Stimulated activated CD4-positive, alpha-beta T cell treated with anti-CD3 and anti-CD28 coated beads, TNF-alpha, amount 100 ng/mL, for 24 hours (primary cell): Measurements from ENCODE around the gene TBX5.

Source experiments
- DNase-seq, 3 experiments: peaks; one replicate each; pipeline ENCODE4 v3.0.0-alpha.2; 2020; ENCODE audit warnings: low read depth in 3 of 3

Gene TBX5

GRCh38 chr12:114406316-114406983 lies 506 bp upstream of the TBX5 start:
- no peak for DNase-seq

- DNase-seq: no peak
Measured at GRCh38 chr12:114404926-114405518, 922 bp downstream of the TBX5 start.

- DNase-seq: no peak
Measured at GRCh38 chr12:114404083-114404925, 1.6 kb downstream of the TBX5 start.

GRCh38 chr12:114403690-114404066 lies 2.3 kb downstream of the TBX5 start:
- no peak for DNase-seq

- DNase-seq: no peak
Measured at GRCh38 chr12:114403011-114403689, 2.8 kb downstream of the TBX5 start.

- no peak for DNase-seq
Measured at GRCh38 chr12:114402084-114402717, 3.7 kb downstream of the TBX5 start.

GRCh38 chr12:114401328-114402083 lies 4.4 kb downstream of the TBX5 start:
- DNase-seq: no peak

- no peak for DNase-seq
Measured at GRCh38 chr12:114400925-114401324, 5.0 kb downstream of the TBX5 start.

GRCh38 chr12:114400361-114400811 lies 5.6 kb downstream of the TBX5 start:
- no peak for DNase-seq

- no peak for DNase-seq
Measured at GRCh38 chr12:114399664-114400211, 6.2 kb downstream of the TBX5 start.

- DNase-seq: no peak
Measured at GRCh38 chr12:114397978-114398881, 7.7 kb downstream of the TBX5 start.

GRCh38 chr12:114396869-114397719 lies 8.8 kb downstream of the TBX5 start:
- no peak for DNase-seq

- DNase-seq: no peak
Measured at GRCh38 chr12:114396153-114396868, 9.6 kb downstream of the TBX5 start.

GRCh38 chr12:114395755-114396152 lies 10.2 kb downstream of the TBX5 start:
- DNase-seq: no peak

- DNase-seq: no peak
Measured at GRCh38 chr12:114395233-114395632, 10.7 kb downstream of the TBX5 start.

- no peak for DNase-seq
Measured at GRCh38 chr12:114393569-114393968, 12.4 kb downstream of the TBX5 start.

- no peak for DNase-seq
Measured at GRCh38 chr12:114392909-114393308, 13.0 kb downstream of the TBX5 start.

- DNase-seq: no peak
Measured at GRCh38 chr12:114391088-114391487, 14.9 kb downstream of the TBX5 start.
